EL (cell line): ENCODE results near the gene METTL17.
"Not testable (repeated sequence)": the region's sequence is repeated elsewhere in the genome, so short reads cannot be mapped to it uniquely, and the experiment has no call there.

Experiments
- DNase-seq: peaks from one replicate; pipeline ENCODE4 v3.0.0-alpha.2; 2016

The METTL17 gene

GRCh38 chr14:20997564-20997963 lies 7.8 kb downstream of the METTL17 start:
- DNase-seq = no peak

- DNase-seq = no peak
Measured at GRCh38 chr14:20998139-20998538, 8.4 kb downstream of the METTL17 start.

- peak; percentile 70 for DNase-seq
Measured at GRCh38 chr14:20998674-20999366, 9.0 kb downstream of the METTL17 start, which contains the start of gene SLC39A2. TSS of gene SLC39A2 (plus strand) at chr14:20999293. CDS start at chr14:20999447, 154 bp downstream.

- DNase-seq = no peak
Measured at GRCh38 chr14:20999591-20999990, 9.8 kb downstream of the METTL17 start.

- no peak for DNase-seq
Measured at GRCh38 chr14:21001218-21001617, 11.4 kb downstream of the METTL17 start.

- DNase-seq = no peak
Measured at GRCh38 chr14:21003788-21004346, 14.1 kb downstream of the METTL17 start.

- DNase-seq = not testable (repeated sequence)
Measured at GRCh38 chr14:21009721-21010120, 19.9 kb downstream of the METTL17 start.

GRCh38 chr14:21011136-21011535 lies 21.4 kb downstream of the METTL17 start:
- DNase-seq = no peak

- peak; percentile 81 for DNase-seq
Measured at GRCh38 chr14:21014761-21015190, 25.0 kb downstream of the METTL17 start.

GRCh38 chr14:21015312-21015711 lies 25.5 kb downstream of the METTL17 start:
- DNase-seq = no peak

- DNase-seq = no peak
Measured at GRCh38 chr14:21016413-21017190, 26.8 kb downstream of the METTL17 start.

- DNase-seq = no peak
Measured at GRCh38 chr14:21017528-21018245, 27.9 kb downstream of the METTL17 start.

- DNase-seq = no peak
Measured at GRCh38 chr14:21018286-21018685, 28.5 kb downstream of the METTL17 start.

GRCh38 chr14:21018781-21019180 lies 29.0 kb downstream of the METTL17 start:
- DNase-seq = no peak

GRCh38 chr14:21019366-21019765 lies 29.6 kb downstream of the METTL17 start:
- no peak for DNase-seq

GRCh38 chr14:21020977-21021545 lies 31.3 kb downstream of the METTL17 start:
- DNase-seq = no peak

- no peak for DNase-seq
Measured at GRCh38 chr14:21022686-21023085, 32.9 kb downstream of the METTL17 start.

- DNase-seq = no peak
Measured at GRCh38 chr14:21023174-21023573, 33.4 kb downstream of the METTL17 start.

- no peak for DNase-seq
Measured at GRCh38 chr14:21023817-21024584, 34.2 kb downstream of the METTL17 start.

GRCh38 chr14:21024585-21025370 lies 35.0 kb downstream of the METTL17 start, which contains the start of gene NDRG2:
TSS of gene NDRG2 (minus strand) at chr14:21025061. CDS start at chr14:21023315, 1,746 bp downstream.
- peak; percentile 38 for DNase-seq
